Measurements from ENCODE around the gene OR1S2.

DNA sequence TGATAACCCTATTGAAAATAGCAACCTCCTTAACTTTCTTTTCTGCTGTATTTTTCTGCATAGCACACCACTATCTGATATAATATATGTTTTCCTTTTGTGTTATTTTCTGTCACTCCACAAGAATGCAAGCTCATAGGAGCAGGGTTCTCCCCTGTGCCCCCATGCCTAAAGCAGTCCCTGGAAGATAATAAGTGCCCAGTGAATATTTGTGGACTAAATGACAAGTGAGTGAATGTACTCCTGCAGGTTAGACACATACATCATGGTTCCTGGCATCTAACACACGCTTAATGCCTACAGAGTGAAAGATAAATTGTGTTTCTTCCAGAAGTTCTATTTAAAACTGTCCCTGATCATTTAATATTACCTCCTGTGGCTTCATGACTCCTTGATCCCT is 39.0 kb downstream of the OR1S2 start:
- no peak for TF ChIP-seq POLR2A (IDR thresholded peaks at IDR 0.05; ENCODE audit: extremely low read depth, insufficient read length)
- TF ChIP-seq, protein P1, sequence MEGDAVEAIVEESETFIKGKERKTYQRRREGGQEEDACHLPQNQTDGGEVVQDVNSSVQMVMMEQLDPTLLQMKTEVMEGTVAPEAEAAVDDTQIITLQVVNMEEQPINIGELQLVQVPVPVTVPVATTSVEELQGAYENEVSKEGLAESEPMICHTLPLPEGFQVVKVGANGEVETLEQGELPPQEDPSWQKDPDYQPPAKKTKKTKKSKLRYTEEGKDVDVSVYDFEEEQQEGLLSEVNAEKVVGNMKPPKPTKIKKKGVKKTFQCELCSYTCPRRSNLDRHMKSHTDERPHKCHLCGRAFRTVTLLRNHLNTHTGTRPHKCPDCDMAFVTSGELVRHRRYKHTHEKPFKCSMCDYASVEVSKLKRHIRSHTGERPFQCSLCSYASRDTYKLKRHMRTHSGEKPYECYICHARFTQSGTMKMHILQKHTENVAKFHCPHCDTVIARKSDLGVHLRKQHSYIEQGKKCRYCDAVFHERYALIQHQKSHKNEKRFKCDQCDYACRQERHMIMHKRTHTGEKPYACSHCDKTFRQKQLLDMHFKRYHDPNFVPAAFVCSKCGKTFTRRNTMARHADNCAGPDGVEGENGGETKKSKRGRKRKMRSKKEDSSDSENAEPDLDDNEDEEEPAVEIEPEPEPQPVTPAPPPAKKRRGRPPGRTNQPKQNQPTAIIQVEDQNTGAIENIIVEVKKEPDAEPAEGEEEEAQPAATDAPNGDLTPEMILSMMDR (IDR thresholded peaks at IDR 0.05; ENCODE audit: low read depth, low read length) = no peak
- no peak for TF ChIP-seq MYC (IDR thresholded peaks at IDR 0.05; ENCODE audit: low read depth, low read length)
- TF ChIP-seq, protein P2, sequence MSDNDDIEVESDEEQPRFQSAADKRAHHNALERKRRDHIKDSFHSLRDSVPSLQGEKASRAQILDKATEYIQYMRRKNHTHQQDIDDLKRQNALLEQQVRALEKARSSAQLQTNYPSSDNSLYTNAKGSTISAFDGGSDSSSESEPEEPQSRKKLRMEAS (IDR thresholded peaks at IDR 0.05; ENCODE audit: low read depth, low read length) = no peak

Measured in NB4 (cell line).